GM15510 (cell line): Measurements from ENCODE around the gene IRAK2.

ENCODE experiments used
- POLR2A ChIP-seq: IDR thresholded peaks from 3 replicates; pipeline ENCODE4 v1.6.1; 2011; ENCODE audit warnings: borderline replicate concordance; ENCODE audit not compliant: insufficient read length; ENCODE audit errors: extremely low read depth

The IRAK2 gene

DNA sequence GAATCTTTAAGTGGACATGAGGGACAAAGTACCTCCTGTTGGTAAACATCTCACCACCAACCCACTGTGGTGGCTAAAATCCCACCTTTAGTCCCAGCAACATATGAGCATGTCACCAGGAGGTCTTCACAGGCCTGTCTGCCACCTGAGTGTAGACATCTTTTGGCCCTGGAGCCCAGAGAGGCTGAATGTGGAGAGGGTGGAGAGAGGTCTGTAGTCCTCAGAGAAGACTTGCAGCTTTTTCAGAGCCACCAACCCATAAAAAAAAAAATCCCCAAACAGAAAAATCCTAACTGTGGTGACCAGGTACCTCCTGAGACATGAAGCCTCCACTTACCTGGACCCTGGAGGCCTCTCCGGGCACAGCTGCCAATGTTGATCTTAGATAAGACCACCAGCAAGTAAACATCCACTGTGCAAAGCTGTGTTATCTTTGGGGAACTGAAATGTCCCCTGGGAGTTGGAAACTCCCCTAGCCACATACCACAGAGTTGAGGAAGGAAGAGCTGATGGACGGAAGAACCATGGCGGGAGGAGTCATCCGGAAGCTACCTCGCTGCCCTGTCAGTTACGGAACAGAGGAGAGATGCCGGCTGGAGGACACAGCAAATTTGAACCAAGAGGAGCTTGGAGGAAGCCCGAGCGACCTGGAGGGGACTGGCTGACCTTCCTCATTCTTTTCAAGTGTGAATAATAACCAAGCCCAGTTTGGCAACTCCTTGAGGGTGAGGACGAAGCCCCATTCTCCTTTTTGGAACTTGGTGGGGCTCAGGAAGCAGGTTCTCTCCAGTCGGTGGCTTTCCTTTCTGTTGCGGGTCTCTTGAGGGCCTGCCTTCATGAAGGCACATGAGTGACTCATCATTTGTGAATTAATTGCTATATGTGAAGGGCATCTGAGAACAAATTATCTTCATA lies 128.0 kb downstream of the IRAK2 start, which contains the start of gene GHRL:
Gene GHRL (minus strand): TSS at position 443 of the 915 bp plus-strand sequence. CDS start 2,767 bp downstream, outside the sequence.
- TF ChIP-seq POLR2A = peak; percentile 32
